Activated B cell treated with CpG ODN at 0.5 μM for 24 hours (primary cell): ENCODE results near the gene GRID2. TPM values are rescaled to one million over a fixed set of nuclear protein-coding genes. Genes with fewer than 3 reads are reported as not detected.

Source experiments
- ATAC-seq: fragments of 200-7000 bp; cut with Tn5 transposase; one replicate; pipeline ENCODE4 v1.10.0; 2021; ENCODE audit warnings: low read depth, mild to moderate bottlenecking, moderate library complexity
- CTCF ChIA-PET: fragments of 350-600 bp; sonication (Branson Sonifier 250); formaldehyde crosslinking; loops from one replicate; lab custom pipeline; 2021; ENCODE audit warnings: antibody characterized with exemption; lab: Charles Lee
- POLR2A ChIA-PET: fragments of 350-600 bp; sonication (Branson Sonifier 250); formaldehyde crosslinking; loops from one replicate; lab custom pipeline; 2021; ENCODE audit warnings: antibody characterized with exemption; lab: Charles Lee
- DNase-seq: peaks from one replicate; pipeline ENCODE4 v3.0.0; 2022
- H3K27ac Mint-ChIP-seq: one replicate; pipeline ENCODE4 v1.8.0; 2020; ENCODE audit warnings: mixed read lengths
- H3K27me3 Mint-ChIP-seq: one replicate; pipeline ENCODE4 v1.8.0; 2021; ENCODE audit warnings: mixed read lengths
- H3K36me3 Mint-ChIP-seq: one replicate; pipeline ENCODE4 v1.8.0; 2021; ENCODE audit warnings: low read depth, mixed read lengths
- H3K4me1 Mint-ChIP-seq: one replicate; pipeline ENCODE4 v1.8.0; 2021; ENCODE audit warnings: mixed read lengths
- H3K4me3 Mint-ChIP-seq: one replicate; pipeline ENCODE4 v1.8.0; 2020; ENCODE audit warnings: mild to moderate bottlenecking, mixed read lengths
- H3K9me3 Mint-ChIP-seq: one replicate; pipeline ENCODE4 v1.8.0; 2020; ENCODE audit warnings: mixed read lengths
- intact Hi-C: fragments of 100-400 bp; cut with micrococcal nuclease; formaldehyde crosslinking; loops from one replicate; pipeline ENCODE4 v1.15.1; 2024
- total RNA-seq: library from RNA; stranded (reverse); gene quantifications from 2 replicates; pipeline ENCODE4 v1.2.3, GENCODE V29; 2022
- TF ChIP-seq, protein P1 (sequence below): fragments of 200-600 bp; IDR thresholded peaks from one replicate; pipeline ENCODE4 v1.8.0; 2022; ENCODE audit warnings: antibody characterized with exemption, mild to moderate bottlenecking

The GRID2 gene
- total RNA-seq, 1 donor from 2014 or later = not detected

DNA sequence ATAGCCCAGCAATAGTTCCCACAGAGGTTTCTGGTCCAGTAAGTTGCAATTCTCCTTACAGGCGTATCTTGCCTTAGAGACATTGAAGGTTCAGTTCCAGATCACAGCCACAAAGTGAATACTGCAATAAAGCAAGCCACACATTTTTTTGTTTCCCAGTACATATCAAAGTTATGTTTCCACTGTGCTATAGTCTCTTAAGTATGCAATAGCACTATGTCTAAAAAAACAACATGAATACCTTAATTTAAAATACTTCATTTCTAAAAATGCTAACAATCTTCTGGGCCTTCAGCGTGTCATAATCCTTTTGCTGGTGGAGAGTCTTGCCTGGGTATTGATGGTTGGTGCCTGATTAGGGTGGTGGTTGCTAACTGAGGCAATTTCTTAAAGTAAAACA is 659.1 kb downstream of the GRID2 start:
- Mint-ChIP-seq H3K27ac (no peak overlapping the region), H3K36me3 (no peaks in the 10 kb centered on the region), H3K27me3 (no peaks in the 10 kb centered on the region), H3K9me3 (peaks cover 13% of the 10 kb centered on the region), H3K4me3 (no peak overlapping the region), H3K4me1 (no peaks in the 10 kb centered on the region)
- POLR2A ChIA-PET = no interaction called here
- TF ChIP-seq, protein P1, sequence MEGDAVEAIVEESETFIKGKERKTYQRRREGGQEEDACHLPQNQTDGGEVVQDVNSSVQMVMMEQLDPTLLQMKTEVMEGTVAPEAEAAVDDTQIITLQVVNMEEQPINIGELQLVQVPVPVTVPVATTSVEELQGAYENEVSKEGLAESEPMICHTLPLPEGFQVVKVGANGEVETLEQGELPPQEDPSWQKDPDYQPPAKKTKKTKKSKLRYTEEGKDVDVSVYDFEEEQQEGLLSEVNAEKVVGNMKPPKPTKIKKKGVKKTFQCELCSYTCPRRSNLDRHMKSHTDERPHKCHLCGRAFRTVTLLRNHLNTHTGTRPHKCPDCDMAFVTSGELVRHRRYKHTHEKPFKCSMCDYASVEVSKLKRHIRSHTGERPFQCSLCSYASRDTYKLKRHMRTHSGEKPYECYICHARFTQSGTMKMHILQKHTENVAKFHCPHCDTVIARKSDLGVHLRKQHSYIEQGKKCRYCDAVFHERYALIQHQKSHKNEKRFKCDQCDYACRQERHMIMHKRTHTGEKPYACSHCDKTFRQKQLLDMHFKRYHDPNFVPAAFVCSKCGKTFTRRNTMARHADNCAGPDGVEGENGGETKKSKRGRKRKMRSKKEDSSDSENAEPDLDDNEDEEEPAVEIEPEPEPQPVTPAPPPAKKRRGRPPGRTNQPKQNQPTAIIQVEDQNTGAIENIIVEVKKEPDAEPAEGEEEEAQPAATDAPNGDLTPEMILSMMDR = no peak
- intact Hi-C loops = no loop called here
- DNase-seq = no peak
- no peak for ATAC-seq
- CTCF ChIA-PET = no interaction called here

DNA sequence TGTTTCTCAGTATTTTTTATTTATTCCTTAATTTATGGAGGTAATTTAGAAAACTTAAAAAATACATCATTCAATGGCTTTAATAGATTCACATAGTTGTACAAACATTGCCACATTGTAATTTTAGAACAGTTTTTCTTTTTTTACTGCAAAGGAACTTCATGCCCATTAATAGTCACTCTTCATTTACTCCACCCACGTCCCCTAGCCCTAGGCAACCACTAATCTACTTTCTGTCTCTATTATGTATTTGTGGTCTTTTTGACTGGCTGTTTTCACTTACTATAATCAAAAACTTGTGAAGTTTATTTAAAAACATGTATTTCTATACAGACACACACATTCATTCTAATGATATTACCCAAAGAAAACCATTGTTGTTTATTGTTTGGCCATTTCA is 664.8 kb downstream of the GRID2 start:
- DNase-seq = no peak
- POLR2A ChIA-PET = no interaction called here
- Mint-ChIP-seq H3K9me3 (peaks cover 7% of the 10 kb centered on the region), H3K27ac (no peak overlapping the region), H3K4me3 (no peak overlapping the region), H3K27me3 (no peaks in the 10 kb centered on the region), H3K4me1 (no peaks in the 10 kb centered on the region), H3K36me3 (no peaks in the 10 kb centered on the region)
- CTCF ChIA-PET = no interaction called here
- intact Hi-C loops = no loop called here
- TF ChIP-seq, protein P1 = no peak
- no peak for ATAC-seq

DNA sequence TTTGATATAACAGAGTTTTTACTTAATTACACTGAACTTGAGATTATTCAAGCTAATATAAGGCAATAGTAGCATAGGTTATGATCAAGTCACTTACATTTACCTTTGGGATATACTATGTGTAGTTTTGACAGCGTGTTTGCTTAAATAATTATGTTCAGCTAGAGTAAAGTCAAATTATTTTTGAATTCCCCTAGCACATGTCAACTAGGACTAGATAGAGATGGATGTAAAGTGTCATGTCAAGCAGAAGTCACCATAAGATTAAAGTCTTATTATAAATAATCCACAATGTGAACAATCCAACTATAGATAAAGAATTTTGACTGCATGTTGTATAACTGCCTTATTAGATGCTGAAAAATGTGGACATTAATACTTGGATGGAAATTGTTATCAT is 665.2 kb downstream of the GRID2 start:
- TF ChIP-seq, protein P1 = no peak
- no peaks in the 10 kb centered on the region for H3K4me1 Mint-ChIP-seq
- POLR2A ChIA-PET = no interaction called here
- ATAC-seq (no peak), DNase-seq (no peak)
- no peaks in the 10 kb centered on the region for H3K27me3 Mint-ChIP-seq
- CTCF ChIA-PET = no interaction called here
- H3K4me3 Mint-ChIP-seq = no peak overlapping the region
- H3K27ac Mint-ChIP-seq = no peak overlapping the region
- no peaks in the 10 kb centered on the region for H3K36me3 Mint-ChIP-seq
- H3K9me3 Mint-ChIP-seq = peaks cover 7% of the 10 kb centered on the region
- intact Hi-C loops = no loop called here

DNA sequence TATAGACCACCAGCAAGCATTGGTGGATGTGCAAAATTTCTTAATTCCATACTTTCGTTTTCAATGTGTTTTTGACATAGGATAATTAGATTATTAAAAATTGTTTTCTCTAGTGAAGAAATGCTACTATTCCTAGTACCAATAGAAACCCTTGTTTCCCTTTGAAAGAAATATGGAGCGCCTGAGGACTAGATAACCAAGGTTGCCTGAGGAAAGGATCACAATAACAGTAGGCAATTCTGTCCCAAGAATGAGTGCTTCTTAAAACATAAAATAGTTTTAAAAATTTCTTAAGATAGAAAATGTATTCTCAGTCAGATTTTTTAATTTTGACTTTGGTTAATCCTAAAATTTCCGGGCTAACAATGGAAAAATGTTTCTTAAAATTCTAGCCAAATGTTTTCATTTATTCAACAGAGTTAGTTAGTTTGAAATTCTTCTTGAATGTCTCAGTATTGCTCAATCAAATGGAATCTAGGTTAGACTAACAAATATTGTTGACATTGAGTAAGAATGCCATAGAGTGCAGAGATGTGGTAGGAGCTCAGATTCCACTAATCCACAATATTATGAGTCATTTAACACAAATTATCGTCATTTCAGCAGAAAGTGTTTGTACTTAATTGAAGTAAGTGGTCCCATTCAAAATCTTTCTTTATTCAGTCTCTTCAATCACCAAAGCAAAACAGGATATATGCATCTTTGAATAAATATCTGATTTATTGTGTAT is 666.0 kb downstream of the GRID2 start:
- Mint-ChIP-seq H3K9me3 (peaks cover 7% of the 10 kb centered on the region), H3K4me3 (no peak overlapping the region), H3K36me3 (no peaks in the 10 kb centered on the region), H3K4me1 (no peaks in the 10 kb centered on the region), H3K27ac (no peak overlapping the region), H3K27me3 (no peaks in the 10 kb centered on the region)
- TF ChIP-seq, protein P1 = no peak
- ATAC-seq (no peak), DNase-seq (no peak)
- POLR2A ChIA-PET = no interaction called here
- intact Hi-C loops = no loop called here
- CTCF ChIA-PET = no interaction called here

DNA sequence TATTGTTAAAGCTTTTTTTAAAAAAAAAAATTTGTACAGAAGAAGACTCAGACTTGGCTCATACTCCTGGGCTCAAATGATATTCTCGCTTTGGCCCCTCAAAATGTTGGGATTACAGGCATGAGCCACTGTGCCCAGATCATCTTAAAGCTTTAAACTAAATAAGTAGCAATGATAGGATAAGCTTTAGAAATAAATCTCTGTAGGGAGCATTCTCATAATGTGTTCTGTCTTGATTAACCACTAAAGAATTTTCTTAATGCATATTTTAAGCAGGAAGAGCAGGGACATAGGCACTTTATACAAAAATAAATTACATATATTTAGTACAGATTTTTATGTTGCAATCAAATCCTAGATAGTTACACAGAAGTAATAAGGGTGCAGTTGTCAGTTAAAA is 667.2 kb downstream of the GRID2 start:
- peaks cover 7% of the 10 kb centered on the region for H3K9me3 Mint-ChIP-seq
- ATAC-seq (no peak), DNase-seq (no peak)
- TF ChIP-seq, protein P1 = no peak
- ChIA-PET CTCF (no interaction called here), POLR2A (no interaction called here)
- no peak overlapping the region for H3K27ac Mint-ChIP-seq
- no peak overlapping the region for H3K4me3 Mint-ChIP-seq
- no peaks in the 10 kb centered on the region for H3K27me3 Mint-ChIP-seq
- intact Hi-C loops = no loop called here
- no peaks in the 10 kb centered on the region for H3K36me3 Mint-ChIP-seq
- H3K4me1 Mint-ChIP-seq = no peaks in the 10 kb centered on the region
